CD8-positive, alpha-beta memory T cell (primary cell): ENCODE data around the gene PDGFRA. TPM values are rescaled to one million over a fixed set of nuclear protein-coding genes. Genes with fewer than 3 reads are reported as not detected.

Source experiments
- polyA plus RNA-seq: library from polyadenylated mRNA; unstranded; fragments of 300-500 nt; fragmentation: Illumina TruSeq; gene quantifications from one replicate; pipeline ENCODE4 v1.2.3, GENCODE V29; 2021
- total RNA-seq, 2 experiments: library from RNA; stranded (reverse); gene quantifications; one replicate each; pipeline ENCODE4 v1.2.3, GENCODE V29; 2021

Gene PDGFRA
- total and polyA plus RNA-seq, 3 experiments from 2014 or later, result not detected

Other genes starting within 250 kb of the PDGFRA start
- gene CHIC2, start 164.7 kb upstream of the PDGFRA start, total RNA-seq, result 10 to 100 TPM; 25.0 to 27.9 TPM
- gene CHIC2, start 164.7 kb upstream of the PDGFRA start, polyA plus RNA-seq, result 57.3 TPM
- not detected for gene GSX2, start 129.1 kb upstream of the PDGFRA start, total RNA-seq
- gene GSX2, start 129.1 kb upstream of the PDGFRA start, polyA plus RNA-seq, result not detected